ENCODE data around the gene TSC22D3.
"Not testable (repeated sequence)": the region's sequence is repeated elsewhere in the genome, so short reads cannot be mapped to it uniquely, and the experiment has no call there.

Gene TSC22D3

GRCh38 chrX:107710617-107711391 lies 64.8 kb downstream of the TSC22D3 start:
- peak; percentile 43 for DNase-seq

- DNase-seq, result no peak
Measured at GRCh38 chrX:107709266-107709806, 66.3 kb downstream of the TSC22D3 start.

GRCh38 chrX:107708762-107709161 lies 66.8 kb downstream of the TSC22D3 start:
- no peak for DNase-seq

GRCh38 chrX:107707866-107708265 lies 67.7 kb downstream of the TSC22D3 start:
- no peak for DNase-seq

DNA sequence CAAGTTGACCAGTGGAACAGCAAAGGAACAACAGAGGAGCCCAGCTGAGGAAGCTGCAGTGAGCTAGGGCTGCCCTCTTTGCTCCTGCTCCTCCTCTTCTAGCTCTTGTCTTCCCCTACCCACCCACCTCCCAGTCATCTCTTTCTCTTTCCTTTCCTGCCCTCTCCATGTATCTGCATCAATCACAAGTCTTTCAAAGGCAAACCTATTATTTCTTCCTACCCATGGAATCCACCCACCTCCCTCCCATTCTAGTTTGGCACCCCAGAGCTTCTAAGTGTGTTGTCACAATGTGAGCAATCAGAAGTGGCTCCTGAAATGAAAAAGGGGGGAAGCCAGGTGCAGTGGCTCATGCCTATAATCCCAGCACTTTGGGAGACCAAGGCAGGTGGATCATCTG lies 69.3 kb downstream of the TSC22D3 start:
- no peak for DNase-seq

DNA sequence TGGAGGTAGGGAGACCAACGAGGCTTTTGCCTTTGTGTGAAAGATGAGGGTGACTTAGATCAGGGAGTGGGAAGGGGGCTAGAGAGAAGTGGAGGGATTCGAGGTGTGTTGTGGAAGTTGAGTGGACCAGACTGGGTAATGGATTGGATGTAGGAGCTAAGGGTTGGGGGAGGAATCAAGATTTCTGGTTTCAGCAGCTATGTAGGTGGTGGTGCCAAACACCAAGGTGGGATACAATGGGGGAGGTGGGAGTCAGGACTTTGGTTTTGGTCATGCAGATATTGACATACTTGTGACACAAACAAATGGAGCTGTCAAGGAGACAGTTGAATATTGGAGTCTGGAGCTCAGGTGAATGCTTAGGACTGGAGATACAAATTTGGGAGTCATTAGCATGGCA lies 71.0 kb downstream of the TSC22D3 start:
- DNase-seq, result no peak

- no peak for DNase-seq
Measured at GRCh38 chrX:107704181-107704580, 71.4 kb downstream of the TSC22D3 start.

GRCh38 chrX:107701493-107702121 lies 74.0 kb downstream of the TSC22D3 start:
- no peak for DNase-seq

- DNase-seq, result no peak
Measured at GRCh38 chrX:107700790-107701189, 74.8 kb downstream of the TSC22D3 start.

- no peak for DNase-seq
Measured at GRCh38 chrX:107700317-107700774, 75.2 kb downstream of the TSC22D3 start.

- no peak for DNase-seq
Measured at GRCh38 chrX:107699616-107700015, 76.0 kb downstream of the TSC22D3 start.

- no peak for DNase-seq
Measured at GRCh38 chrX:107691024-107691448, 84.6 kb downstream of the TSC22D3 start.

- no peak for DNase-seq
Measured at GRCh38 chrX:107687445-107687844, 88.1 kb downstream of the TSC22D3 start.

- DNase-seq, result no peak
Measured at GRCh38 chrX:107686792-107687191, 88.8 kb downstream of the TSC22D3 start.

DNA sequence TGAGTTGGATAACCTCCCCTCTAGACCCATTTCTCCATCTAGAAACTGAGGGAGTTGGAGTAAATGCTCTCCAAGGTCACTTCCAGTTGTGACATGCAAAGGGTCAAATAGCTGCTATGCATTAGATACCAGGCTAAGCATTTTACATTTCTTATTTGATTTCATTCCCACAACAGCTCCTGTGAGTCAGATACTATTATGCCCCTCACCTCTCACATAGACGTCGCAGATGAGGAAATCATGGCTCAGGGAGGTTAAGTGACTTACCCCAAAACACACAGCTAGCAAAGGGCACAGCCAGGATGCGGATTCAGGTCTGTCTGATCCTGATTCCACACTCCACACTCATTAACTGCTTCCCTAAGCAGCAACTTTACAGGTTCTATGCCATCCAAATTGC lies 89.6 kb downstream of the TSC22D3 start:
- no peak for DNase-seq

DNA sequence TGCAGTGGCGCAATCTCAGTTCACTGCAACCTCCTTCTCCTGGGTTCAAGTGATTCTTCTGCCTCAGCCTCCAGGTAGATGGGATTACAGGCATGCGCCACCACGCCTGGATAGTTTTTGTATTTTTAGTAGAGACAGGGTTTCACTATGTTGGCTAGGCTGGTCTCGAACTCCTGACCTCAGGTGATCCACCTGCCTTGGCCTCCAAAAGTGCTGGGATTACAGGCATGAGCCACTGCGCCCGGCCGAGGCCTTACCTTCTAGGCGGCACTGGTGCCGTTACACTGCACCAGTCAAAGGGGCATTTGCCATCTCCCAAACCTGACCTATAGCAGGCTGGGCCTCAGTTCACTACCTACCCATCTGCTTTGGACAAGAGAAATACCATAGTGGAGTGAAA lies 90.0 kb downstream of the TSC22D3 start:
- DNase-seq, result not testable (repeated sequence)

DNA sequence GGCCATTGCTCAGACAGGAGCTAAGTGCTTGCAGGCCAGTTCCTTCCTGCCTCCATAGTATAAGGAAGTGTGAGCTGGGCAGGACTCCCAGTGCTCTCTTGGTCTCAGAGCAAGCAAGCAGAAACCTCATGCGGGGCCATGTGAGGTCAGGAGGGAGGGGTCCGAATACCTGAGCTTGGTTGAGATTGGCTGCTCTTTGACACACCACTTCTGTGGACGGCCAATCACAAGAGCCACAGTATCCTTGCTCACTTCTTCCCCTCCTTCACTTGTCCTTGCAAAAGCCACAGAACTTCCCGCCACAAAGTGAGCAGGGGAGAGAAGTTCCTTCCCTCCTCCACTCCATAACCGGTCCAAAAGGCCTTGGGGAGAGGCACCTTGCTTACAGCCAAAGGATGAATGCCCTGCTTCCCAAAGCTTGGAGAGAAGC lies 90.6 kb downstream of the TSC22D3 start:
- DNase-seq, result no peak

GRCh38 chrX:107683931-107684330 lies 91.7 kb downstream of the TSC22D3 start:
- no peak for DNase-seq

DNA sequence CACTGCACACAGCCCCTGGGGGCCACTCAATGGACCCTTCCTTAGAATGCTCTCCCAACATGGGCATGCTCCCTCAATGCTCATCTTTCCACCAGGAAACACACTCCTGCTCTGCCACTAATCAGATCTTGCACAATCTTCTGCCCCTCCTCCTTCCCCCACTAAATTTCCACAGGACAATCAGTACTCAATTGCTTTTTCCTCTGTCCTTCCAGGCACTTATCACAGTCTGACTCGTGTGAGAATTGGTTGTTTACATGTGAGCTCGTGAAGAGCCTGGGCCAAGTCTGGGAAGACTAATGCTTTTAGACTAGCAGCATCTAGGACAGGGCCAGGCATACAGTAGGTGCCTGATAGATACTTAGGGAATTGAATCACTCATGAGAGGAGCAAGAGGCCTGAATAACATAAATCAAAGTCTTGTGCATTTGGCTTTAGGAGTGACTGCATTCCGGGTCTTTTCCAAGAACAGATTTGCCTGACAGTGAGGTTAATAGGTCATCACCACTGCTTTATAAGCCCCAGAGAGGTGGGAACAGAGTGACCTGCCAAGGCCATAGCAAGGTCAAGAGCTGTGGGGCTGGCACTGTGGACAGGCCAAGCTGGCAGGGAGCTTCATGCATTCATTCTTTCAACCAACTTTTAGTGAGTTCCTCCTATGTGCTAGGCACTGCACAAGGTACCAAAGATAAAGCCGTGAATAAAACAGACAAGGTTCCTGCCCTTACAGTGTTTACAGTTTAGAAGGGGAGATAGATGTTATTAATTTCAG lies 92.3 kb downstream of the TSC22D3 start:
- no peak for DNase-seq

GRCh38 chrX:107682256-107682655 lies 93.3 kb downstream of the TSC22D3 start:
- DNase-seq, result no peak

- DNase-seq, result peak; percentile 6
Measured at GRCh38 chrX:107678957-107679740, 96.4 kb downstream of the TSC22D3 start.

DNA sequence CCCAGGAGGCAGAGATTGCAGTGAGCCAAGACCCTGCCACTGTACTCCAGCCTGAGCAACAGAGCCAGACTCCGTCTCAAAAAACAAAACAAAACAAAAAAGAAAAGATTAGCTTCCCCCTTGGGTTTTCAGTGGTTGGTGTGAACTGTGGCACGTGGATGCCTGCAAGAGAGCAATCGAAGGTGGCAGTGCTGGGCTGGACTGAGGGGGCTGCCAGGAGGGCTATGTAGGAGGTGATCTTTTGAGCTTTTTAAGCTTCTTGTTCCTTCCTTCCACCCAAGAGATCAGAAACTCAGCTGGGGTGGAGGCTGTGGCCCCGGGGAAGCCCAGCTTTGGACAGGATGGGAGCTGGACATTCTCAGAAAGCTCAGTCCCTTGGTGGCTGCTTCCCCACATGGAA lies 97.7 kb downstream of the TSC22D3 start:
- DNase-seq, result no peak
